ENCODE measurements around the gene MLX. TPM values are rescaled to one million over a fixed set of nuclear protein-coding genes. Genes with fewer than 3 reads are reported as not detected.
"Not testable (repeated sequence)": the region's sequence is repeated elsewhere in the genome, so short reads cannot be mapped to it uniquely, and the experiment has no call there.

Gene MLX
- total and polyA plus RNA-seq, 2 donors (not counting 1 experiment from before 2014, with no cell fraction given) = 36.2 to 49.3 TPM

DNA sequence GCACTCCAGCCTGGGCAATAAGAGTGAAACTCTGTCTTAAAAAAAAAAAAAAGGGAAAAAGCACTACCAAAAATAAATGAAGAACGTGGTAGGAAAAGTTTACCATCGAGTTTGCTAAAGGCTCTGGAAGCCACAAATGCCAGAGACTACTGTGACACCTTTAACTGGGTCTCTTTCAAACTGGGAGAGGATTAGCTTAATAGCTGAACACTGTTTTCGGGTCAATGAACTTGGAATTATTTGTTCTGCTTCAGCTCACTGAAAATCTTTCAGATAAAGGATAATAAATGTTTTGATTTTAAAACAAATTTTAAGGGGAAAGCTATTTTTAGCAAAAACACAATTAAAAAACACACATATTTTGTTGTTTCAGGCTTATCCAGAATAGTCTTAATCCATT lies 40.9 kb downstream of the MLX start:
- no peak overlapping the region for H3K9ac ChIP-seq (ENCODE audit: insufficient read depth, low read length)
- no peak for DNase-seq (ENCODE audit: low read depth in 2 of 2)

DNA sequence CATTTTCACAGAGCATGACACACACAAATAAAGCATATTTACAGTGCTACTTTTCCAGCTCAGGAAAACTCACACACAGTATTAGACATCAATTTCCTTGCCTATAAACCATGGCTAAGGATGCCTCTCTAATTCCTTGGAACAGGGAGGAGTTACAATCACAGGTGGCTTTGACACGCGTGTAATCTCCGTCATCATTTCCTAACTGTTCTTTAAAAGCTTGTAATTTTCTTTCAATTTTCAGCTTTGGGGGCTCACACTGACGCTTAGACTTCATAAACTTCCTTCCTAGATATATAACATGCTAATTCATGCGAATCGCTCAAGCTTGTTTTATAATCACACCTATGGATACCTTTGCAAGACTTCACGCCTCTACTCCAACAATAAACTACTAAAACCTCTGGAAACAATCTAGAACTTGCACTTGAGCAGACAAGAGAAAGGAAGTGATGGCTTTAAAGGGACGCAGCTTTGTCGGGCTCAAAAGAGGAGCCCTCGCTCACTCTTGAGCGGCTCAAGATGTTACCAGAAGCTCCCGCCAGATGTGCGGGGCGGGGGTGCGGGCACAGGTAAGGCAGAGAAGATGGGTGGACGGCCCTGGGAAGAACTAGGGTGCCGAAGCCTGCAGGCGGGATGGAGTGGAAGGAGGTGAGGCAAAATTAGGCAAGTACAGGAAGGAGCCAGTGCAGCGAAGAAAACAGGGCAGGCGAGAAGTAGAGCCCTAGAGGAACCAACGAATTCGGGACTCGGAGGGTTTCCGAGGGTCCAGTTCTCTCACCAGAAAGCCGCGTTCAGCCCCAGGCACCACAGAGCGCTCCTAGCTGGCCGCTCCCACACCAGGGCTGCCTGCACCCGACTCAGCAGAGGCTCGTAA lies 41.6 kb downstream of the MLX start:
- no peaks in the 10 kb centered on the region for H4K20me1 ChIP-seq (ENCODE audit: control insufficient read depth, extremely low read depth, insufficient read depth, low read length)
- H3K4me2 ChIP-seq (ENCODE audit: extremely low read depth, insufficient read depth, low read length) = peak overlapping the region; percentile 36
- no peaks in the 10 kb centered on the region for H3K9me3 ChIP-seq (ENCODE audit: control insufficient read depth, insufficient read depth, low read depth, low read length)
- no peak for DNase-seq (ENCODE audit: low read depth in 2 of 2)
- H3K79me2 ChIP-seq (ENCODE audit: control insufficient read depth, insufficient read depth, low read length) = peaks cover 48% of the 10 kb centered on the region
- H3K4me3 ChIP-seq (replicated peaks in 1 of 4; ENCODE audit: control extremely low read depth in 1 of 4, insufficient read depth in 1 of 4, low read depth in 3 of 4, low read length in 4 of 4) = peak overlapping the region; percentile 62 to 98 (median 84)
- H3K27ac ChIP-seq (ENCODE audit: insufficient read depth, low read length) = peak overlapping the region; percentile 73
- H3K9ac ChIP-seq (ENCODE audit: insufficient read depth, low read length) = peak overlapping the region; percentile 77
- H3K27me3 ChIP-seq (ENCODE audit: control insufficient read depth, insufficient read depth, low read length) = no peaks in the 10 kb centered on the region
- H2AFZ ChIP-seq (ENCODE audit: low read length) = peak overlapping the region; percentile 30
- TF ChIP-seq EZH2 (IDR thresholded peaks at IDR 0.05; ENCODE audit: low read length, missing control alignments) = no peak
- TF ChIP-seq CTCF (conservative IDR thresholded peaks at IDR 0.05 in 1 of 2, IDR thresholded peaks at IDR 0.05 in 1 of 2; ENCODE audit: low read depth in 1 of 2, low read length in 2 of 2) = no peak
- H3K4me1 ChIP-seq (ENCODE audit: control insufficient read depth, extremely low read depth, insufficient read depth, low read length) = peaks cover 3% of the 10 kb centered on the region
- H3K36me3 ChIP-seq (ENCODE audit: control insufficient read depth, insufficient read depth, low read length) = peaks cover 4% of the 10 kb centered on the region

More for the DNA sequence above, 40.9 kb downstream of the MLX start:
- no peak overlapping the region for H3K27ac ChIP-seq (ENCODE audit: insufficient read depth, low read length)
- H3K79me2 ChIP-seq (ENCODE audit: control insufficient read depth, insufficient read depth, low read length) = peaks cover 55% of the 10 kb centered on the region
- no peaks in the 10 kb centered on the region for H4K20me1 ChIP-seq (ENCODE audit: control insufficient read depth, extremely low read depth, insufficient read depth, low read length)
- no peaks in the 10 kb centered on the region for H3K27me3 ChIP-seq (ENCODE audit: control insufficient read depth, insufficient read depth, low read length)
- peak overlapping the region; percentile 62 to 98 (median 84) for H3K4me3 ChIP-seq (replicated peaks in 1 of 4; ENCODE audit: control extremely low read depth in 1 of 4, insufficient read depth in 1 of 4, low read depth in 3 of 4, low read length in 4 of 4)
- peak overlapping the region; percentile 36 for H3K4me2 ChIP-seq (ENCODE audit: extremely low read depth, insufficient read depth, low read length)
- H3K36me3 ChIP-seq (ENCODE audit: control insufficient read depth, insufficient read depth, low read length) = peaks cover 3% of the 10 kb centered on the region
- TF ChIP-seq CTCF (conservative IDR thresholded peaks at IDR 0.05 in 1 of 2, IDR thresholded peaks at IDR 0.05 in 1 of 2; ENCODE audit: low read depth in 1 of 2, low read length in 2 of 2) = no peak
- no peak for TF ChIP-seq EZH2 (IDR thresholded peaks at IDR 0.05; ENCODE audit: low read length, missing control alignments)
- H2AFZ ChIP-seq (ENCODE audit: low read length) = no peak overlapping the region
- peaks cover 3% of the 10 kb centered on the region for H3K4me1 ChIP-seq (ENCODE audit: control insufficient read depth, extremely low read depth, insufficient read depth, low read length)
- no peaks in the 10 kb centered on the region for H3K9me3 ChIP-seq (ENCODE audit: control insufficient read depth, insufficient read depth, low read depth, low read length)

GRCh38 chr17:42609182-42609813 lies 42.4 kb downstream of the MLX start, which contains the start of the genes RETREG3 and TUBG1:
RETREG3 (minus strand) TSS chr17:42609374; CDS start chr17:42609324, 50 bp downstream.
TUBG1 (plus strand) TSS chr17:42609683; CDS start chr17:42609738, 55 bp downstream.
- TF ChIP-seq CTCF (conservative IDR thresholded peaks at IDR 0.05 in 1 of 2, IDR thresholded peaks at IDR 0.05 in 1 of 2; ENCODE audit: low read depth in 1 of 2, low read length in 2 of 2) (peak; percentile 33 to 42), EZH2 (IDR thresholded peaks at IDR 0.05; ENCODE audit: low read length, missing control alignments) (no peak)
- Histone ChIP-seq H3K4me1 (ENCODE audit: control insufficient read depth, extremely low read depth, insufficient read depth, low read length) (peaks cover 3% of the 10 kb centered on the region), H3K9ac (ENCODE audit: insufficient read depth, low read length) (peak within 1 kb of the TSS; percentile 77), H3K36me3 (ENCODE audit: control insufficient read depth, insufficient read depth, low read length) (peaks cover 6% of the 10 kb centered on the region), H4K20me1 (ENCODE audit: control insufficient read depth, extremely low read depth, insufficient read depth, low read length) (no peaks in the 10 kb centered on the region), H3K79me2 (ENCODE audit: control insufficient read depth, insufficient read depth, low read length) (peaks cover 45% of the 10 kb centered on the region), H3K27ac (ENCODE audit: insufficient read depth, low read length) (peak within 1 kb of the TSS; percentile 91), H3K4me2 (ENCODE audit: extremely low read depth, insufficient read depth, low read length) (peak within 1 kb of the TSS; percentile 81), H2AFZ (ENCODE audit: low read length) (peak within 1 kb of the TSS; percentile 96), H3K4me3 (replicated peaks in 1 of 4; ENCODE audit: control extremely low read depth in 1 of 4, insufficient read depth in 1 of 4, low read depth in 3 of 4, low read length in 4 of 4) (peak within 1 kb of the TSS; percentile 86 to 98 (median 92)), H3K9me3 (ENCODE audit: control insufficient read depth, insufficient read depth, low read depth, low read length) (no peaks in the 10 kb centered on the region), H3K27me3 (ENCODE audit: control insufficient read depth, insufficient read depth, low read length) (no peaks in the 10 kb centered on the region)
- peak; percentile 98 to 99 for DNase-seq (ENCODE audit: low read depth in 2 of 2)

GRCh38 chr17:42609814-42610801 lies 43.2 kb downstream of the MLX start:
- Histone ChIP-seq H2AFZ (ENCODE audit: low read length) (peak overlapping the region; percentile 96), H3K27ac (ENCODE audit: insufficient read depth, low read length) (peak overlapping the region; percentile 91), H3K9ac (ENCODE audit: insufficient read depth, low read length) (peak overlapping the region; percentile 73), H3K79me2 (ENCODE audit: control insufficient read depth, insufficient read depth, low read length) (peaks cover 37% of the 10 kb centered on the region), H3K4me3 (replicated peaks in 1 of 4; ENCODE audit: control extremely low read depth in 1 of 4, insufficient read depth in 1 of 4, low read depth in 3 of 4, low read length in 4 of 4) (peak overlapping the region; percentile 78 to 91 (median 88)), H3K4me2 (ENCODE audit: extremely low read depth, insufficient read depth, low read length) (peak overlapping the region; percentile 81)
- H3K9me3 ChIP-seq (ENCODE audit: control insufficient read depth, insufficient read depth, low read depth, low read length); DNase-seq (ENCODE audit: low read depth in 2 of 2); H3K4me1 ChIP-seq (ENCODE audit: control insufficient read depth, extremely low read depth, insufficient read depth, low read length); H3K36me3 ChIP-seq (ENCODE audit: control insufficient read depth, insufficient read depth, low read length); H3K27me3 ChIP-seq (ENCODE audit: control insufficient read depth, insufficient read depth, low read length); H4K20me1 ChIP-seq (ENCODE audit: control insufficient read depth, extremely low read depth, insufficient read depth, low read length): not testable (repeated sequence)

Measured in fibroblast of lung (primary cell).